HK-2 (cell line): ENCODE results near the gene BABAM1.

Source experiments
- DNase-seq: peaks from one replicate; pipeline ENCODE4 v3.0.0-alpha.2; 2018; ENCODE audit not compliant: unreplicated experiment

BABAM1 gene

DNA sequence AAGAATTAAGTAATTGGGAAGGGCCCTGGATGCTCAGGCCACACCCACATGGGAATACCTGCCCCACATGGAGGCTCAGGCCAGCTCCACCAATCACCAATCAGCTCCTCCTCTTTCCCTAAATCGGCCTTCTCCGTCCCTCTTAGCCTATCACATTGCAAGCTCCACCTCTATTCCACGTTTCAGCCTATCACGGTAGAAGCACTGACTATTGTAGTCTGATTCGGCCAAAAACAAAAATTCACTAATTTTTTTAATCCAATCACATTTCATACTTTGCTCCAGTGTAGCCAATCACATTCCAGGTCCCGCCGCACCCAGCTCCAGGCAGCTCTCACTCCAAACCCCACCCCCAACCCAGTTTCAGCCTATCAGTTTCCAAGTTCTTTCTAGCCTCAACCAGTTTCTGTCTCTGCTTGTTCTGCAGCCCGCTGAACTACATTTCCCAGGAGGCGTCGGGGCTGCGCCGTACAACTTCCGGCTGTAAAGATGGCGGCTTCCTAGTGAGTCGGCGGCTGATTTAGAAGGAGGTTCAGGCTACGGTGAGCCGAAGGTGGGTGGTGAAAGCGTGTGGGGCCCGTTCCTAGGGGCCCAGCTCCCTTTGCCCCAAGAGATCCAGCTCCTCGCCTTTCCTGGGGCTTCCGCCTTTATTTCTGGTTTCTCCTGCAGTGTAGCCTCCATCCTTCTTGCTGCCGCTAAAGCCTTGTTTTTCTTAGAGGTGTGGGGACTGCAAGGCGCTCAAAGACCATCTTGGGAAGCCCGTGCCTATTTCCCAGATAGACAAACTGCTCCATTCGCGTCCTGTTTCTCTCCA, at the start of gene BABAM1:
Gene BABAM1 (plus strand): TSS at position 469 of the 814 bp plus-strand sequence. CDS start 1,364 bp downstream, outside the sequence.
- peak; percentile 97 for DNase-seq

DNA sequence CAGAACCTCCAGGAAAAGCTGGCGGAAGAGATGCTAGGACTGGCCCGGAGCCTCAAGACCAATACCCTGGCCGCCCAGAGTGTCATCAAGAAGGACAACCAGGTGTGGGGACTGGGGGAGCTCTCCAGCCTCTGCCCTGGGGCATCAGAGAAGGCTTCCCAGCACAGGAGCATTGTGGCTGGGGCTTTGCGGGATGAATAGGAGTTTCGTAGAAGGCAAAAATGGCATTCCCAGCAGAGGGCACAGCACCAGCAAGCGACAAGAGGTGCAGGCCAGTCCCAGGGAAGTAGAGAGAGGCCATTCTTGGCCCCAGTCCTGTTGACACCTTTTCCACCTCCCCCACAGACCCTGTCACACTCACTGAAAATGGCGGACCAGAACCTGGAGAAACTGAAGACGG, 48.0 kb upstream of the BABAM1 start:
- no peak for DNase-seq

DNA sequence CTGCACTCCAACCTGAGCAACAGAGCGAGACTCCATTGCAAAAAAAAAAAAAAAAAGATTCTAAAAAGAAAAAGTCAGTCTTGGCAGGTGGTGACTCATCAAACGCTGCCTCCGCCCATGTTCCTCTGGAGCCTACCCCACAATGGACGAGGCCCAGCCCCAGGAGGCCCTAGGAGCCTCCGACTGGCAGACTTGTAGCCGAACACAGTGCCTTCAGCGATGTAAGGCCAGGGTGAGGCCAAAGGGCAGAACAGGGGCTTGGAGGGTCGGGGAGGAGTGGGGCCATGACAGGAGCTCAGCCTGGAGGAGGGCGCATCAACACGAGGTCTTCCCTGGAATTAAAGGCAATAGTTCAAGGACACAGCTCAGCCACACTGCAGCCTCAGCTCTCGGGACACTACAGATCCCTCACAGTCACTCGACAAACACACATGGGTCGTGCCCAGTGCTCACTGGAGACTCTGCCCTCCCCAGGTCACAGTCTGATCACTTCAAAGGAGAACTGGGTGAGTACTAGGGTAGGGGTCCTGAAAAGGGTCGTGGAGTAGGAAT, 47.0 kb upstream of the BABAM1 start:
- peak; percentile 71 for DNase-seq

DNA sequence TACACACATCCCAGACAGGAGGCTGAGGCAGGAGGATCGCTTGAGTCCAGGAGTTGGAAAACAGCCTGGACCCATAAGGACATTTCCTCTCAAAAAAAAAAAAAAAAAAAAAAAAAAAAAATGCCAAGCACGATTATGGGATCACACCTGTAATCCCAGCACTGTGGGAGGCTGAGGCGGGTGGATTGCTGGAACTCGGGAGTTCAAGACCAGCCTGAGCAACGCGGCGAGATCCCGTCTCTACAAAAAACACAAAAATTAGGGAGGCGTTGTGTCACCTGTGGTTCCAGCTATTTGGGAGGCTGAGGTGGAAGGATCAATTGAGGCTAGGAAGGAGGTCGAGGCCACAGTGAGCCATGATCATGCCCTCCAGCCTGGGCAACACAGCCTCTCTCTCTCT, 42.2 kb upstream of the BABAM1 start:
- DNase-seq = no peak

DNA sequence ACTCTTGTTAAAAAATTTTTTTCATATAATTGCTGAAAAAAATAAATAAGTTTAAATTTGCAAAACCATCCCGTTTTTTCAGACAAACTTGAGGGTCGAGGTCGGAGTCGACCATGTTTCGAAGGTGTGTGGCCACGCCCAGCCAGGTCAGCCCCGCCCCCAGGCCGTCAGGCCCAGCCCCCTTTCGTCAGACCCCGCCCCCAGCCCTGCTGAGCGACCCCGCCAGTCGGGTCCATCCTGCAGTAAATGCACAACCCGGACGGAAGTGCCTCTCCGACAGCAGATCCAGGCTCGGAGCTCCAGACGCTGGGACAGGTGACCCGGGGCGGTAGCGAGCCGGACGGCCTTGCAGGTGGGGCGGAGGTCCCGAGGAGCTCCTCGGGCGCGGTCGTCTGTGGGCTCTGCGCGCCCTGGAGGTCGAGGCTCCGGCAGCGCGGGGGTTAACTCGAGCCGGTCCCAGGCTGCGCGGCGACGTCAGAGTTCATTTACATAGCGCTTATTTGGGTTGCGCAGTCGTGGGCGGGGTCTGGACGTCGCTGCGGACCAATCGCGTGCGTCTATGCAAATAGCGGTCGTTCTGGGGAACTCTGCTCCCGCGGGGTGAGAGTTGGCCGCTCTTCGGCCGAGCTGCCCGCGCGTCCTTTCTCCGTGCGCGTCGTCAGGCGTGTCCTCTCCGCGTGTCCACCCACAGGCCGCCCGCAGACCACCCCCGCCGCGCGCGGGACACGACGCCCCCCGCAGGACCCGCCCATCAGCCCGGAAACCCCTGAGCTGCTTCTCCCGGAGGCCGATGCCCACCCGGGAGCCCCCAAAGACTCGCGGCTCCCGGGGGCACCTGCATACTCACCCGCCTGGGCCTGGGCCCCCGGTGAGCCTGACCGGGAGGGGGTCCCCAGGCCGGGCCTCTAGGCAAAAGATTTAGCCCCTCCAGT, 41.0 kb upstream of the BABAM1 start, which contains the start of gene OCEL1:
Gene OCEL1 (plus strand): TSS at position 225 of the 932 bp plus-strand sequence. CDS start 22 bp downstream, at position 247.
- peak; percentile 97 for DNase-seq

DNA sequence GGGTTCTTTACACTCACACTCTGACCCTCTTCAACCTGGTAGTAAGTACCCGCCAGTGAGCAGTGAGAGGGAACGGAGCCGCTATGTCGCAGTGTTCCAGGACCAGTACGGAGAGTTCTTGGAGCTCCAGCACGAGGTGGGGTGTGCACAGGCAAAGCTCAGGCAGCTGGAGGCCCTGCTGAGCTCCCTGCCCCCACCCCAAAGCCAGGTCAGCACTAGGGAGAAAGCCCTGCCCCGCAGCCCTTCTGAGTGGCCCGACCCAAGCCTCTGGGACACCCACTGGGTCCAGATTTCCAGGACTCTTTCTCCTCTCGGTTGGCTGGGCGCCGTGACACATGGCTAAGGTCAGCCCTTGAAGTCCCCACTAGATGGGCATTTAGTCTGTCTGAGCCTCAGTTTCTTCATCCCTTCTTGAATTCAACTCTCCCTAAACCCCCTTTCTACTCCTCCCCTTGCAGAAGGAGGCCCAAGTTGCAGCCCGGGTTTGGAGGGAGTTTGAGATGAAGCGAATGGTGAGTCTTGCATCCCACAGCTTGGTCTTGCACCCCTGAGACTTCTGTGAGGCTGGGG, 39.4 kb upstream of the BABAM1 start:
- no peak for DNase-seq

DNA sequence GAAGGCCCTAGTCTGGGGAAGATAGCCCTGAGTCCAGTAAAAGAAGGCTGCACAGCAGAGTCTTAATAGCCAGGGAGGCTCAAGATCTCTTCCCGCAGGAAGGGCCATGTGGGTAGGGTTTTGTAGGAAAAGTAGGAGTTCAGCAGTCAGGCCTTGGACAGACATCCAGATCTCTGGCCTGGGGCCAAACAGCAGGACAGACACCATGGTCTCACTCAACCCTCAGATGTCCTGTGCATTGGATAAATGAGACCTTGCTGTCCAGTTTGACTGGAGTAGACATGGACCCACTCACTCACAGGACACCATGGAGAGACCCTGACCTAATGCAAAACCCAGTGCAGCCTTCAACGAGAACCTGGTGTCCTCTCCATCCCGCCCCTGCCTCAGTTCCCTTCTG, 37.4 kb upstream of the BABAM1 start:
- DNase-seq = no peak

DNA sequence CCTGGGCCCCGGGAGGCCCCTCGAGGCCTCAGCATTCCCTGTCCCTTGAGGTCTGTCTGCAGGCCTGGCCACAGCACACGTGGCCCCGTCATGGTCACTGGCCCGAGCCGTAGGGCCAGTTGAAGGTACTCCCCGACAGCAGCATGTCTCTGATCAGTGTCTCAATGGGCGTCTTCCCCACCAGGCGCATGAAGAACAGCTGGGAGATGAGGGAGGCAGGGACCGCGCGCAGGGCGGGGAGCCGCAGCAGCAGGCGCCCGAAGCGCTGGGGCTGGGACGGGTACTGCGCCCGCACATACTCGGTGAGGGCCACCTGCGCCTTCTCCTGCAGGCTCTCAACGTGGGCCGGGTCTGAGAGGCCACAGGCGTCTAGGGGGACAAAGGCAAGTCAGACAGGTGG, 35.0 kb upstream of the BABAM1 start:
- DNase-seq = no peak

DNA sequence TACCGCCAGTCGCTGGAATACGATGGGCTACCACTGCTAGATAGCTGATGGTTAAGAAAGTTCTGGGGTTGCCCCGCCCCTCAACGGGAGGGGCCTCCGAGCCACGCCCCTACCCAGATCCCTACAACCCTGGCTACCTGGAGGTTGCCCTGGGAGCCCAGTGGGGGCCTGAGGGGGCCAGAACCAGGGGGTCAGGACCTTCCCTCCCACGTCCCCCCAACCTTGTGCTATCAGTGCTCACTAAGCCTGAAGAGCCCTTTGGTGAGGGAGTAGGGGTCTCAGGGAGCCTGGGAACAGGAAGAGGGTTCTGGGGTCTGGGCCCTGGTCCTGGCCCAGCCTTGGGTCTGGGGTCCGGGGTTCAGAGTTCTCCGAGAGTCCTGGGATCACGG, 32.3 kb upstream of the BABAM1 start:
- DNase-seq = peak; percentile 49

DNA sequence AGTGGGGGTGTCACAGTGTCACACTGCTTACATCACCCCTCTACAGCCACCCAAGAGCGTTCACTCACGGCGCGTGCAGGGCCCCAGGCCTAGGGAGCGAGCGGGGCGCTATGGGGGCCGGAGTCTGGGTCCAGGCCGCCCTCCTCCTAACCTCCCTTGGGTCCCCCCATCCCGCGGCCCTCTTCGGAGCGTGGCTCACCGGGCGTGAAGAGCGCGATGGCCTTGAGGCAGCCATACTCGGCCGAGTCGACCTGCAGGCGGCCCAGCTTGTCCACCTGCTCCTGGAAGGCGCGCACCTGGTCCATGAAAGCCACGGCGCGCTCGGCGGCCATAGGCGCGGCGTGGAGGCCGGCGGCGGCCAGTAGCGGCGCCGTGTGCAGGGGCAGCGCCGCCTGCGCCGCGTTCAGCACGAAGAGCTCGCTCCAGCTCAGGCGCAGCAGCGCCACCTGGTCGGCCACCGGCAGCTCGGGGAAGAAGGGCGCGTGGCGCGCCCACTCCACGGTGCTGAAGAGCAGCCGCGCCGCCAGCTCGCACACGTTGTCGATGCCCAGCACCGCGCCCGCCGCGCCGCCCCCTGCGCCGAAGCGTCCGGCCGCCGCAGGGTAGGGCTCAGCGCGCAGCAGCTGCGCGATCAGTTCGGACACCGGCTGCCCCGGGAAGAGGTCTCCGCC, 31.8 kb upstream of the BABAM1 start:
- no peak for DNase-seq

DNA sequence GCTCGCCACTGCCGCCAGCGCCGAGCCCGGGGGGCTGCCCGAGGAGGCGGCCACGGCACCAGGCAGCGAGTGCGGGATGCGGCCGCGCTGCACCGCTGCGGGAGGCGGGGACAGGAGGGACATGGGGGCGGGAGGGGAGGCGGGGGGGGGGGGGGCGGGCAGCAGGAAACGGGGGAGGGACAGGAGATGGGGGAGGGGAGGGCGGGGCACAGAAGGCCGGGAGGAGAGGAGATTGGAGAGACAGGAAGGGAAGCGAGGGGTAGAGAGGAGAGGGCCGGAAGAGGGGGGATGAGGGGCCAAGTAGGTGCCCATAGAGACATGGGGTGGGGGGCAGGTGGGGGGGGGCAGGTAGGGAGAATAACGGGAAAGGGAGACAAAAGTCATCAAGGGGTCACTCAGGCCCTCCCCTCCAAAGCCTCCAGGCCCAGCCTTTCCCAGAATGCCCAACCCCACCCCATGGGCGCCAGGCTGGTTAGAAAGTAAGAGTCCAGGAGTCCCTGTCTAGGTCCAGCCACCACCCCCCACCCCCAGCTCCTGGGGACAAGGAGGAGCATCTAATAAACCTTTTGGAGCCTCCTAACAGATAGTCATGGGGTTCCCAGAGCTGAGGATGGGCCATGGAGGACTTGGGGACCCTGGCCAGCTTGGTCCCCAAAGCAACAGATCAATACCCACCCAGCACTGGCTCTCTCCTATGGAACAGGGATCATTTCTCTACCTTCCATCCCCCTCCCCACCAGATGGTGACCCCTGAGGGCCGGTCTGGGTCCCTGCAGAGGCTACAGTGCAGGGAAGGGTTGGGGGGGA, 31.1 kb upstream of the BABAM1 start:
- peak; percentile 66 for DNase-seq

DNA sequence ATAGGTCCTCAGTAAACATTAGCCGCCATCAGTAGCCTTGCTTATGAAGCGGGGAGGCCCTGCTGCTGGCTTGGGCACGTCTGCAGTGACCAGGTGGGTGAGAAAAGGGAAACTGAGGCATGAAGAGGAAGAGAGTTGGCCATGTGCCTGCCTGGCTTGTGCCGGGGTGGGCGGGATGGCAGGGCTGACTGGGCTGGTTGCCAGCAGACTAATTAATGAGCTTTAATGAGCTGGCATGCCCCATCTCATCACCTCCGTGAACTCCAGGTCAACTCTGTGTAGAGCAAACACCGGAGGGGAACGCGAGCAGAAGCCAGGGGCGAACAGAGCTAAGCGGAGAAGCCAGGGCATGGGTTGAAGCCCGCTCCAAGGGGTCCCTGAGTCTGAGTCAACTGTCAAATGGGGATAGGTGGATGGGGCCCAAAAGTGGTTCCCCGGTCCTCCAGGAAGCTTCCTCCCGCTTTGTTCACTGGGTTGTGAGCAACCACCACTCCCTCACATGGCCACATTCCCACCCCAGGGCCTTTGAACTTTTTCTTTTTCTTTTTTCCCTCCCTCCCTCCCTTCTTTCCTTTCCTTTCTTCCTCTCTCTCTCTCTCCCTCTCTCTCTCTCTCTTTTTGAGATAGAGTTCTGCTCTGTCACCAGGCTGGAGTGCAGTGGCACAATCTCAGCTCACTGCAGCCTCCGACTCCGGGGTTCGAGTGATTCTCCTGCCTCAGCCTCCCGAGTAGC, 30.3 kb upstream of the BABAM1 start:
- DNase-seq = no peak

DNA sequence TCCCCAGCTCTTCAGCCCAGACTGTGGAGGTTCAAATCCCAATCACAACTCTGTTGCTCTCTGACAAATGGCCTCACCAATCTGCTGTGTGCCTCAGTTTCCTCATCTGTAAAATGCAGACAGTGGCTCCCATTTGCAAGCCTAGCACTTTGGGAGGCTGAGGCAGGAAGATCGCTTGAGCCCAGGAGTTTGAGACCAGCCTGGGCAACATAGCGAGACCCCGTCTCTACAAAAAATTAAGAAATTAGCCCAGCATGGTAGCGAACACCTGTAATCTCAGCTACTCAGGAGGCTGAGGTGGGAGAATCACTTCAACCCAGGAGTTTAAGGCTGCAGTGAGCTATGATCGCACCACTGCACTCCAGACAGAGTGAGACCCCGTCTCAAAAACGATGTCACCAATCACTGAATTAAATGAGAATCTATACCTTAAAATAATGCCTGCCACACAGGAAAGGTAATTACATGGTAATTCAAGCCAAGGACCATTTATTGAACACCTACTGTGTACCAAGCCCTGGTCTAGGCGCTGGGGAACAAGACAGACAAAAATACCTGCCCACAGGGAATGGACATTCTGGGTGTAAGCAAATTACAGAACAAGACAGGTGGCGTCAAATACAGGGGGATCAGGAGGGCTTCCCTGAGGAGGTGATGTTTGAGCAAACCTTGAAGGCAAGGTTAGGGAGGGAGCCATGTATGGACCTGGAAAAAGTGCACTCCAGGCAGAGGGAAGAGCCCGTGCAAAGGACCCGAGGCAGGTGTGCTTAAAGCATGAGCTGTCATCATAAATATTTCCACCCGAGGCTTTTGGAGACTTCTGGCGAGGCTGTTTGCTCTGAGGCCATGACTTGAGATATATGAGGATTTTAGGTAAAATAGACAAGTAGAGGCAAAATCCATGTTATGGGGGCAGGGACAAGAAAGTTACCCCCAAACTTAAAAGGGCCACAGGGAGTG, 29.2 kb upstream of the BABAM1 start:
- no peak for DNase-seq

DNA sequence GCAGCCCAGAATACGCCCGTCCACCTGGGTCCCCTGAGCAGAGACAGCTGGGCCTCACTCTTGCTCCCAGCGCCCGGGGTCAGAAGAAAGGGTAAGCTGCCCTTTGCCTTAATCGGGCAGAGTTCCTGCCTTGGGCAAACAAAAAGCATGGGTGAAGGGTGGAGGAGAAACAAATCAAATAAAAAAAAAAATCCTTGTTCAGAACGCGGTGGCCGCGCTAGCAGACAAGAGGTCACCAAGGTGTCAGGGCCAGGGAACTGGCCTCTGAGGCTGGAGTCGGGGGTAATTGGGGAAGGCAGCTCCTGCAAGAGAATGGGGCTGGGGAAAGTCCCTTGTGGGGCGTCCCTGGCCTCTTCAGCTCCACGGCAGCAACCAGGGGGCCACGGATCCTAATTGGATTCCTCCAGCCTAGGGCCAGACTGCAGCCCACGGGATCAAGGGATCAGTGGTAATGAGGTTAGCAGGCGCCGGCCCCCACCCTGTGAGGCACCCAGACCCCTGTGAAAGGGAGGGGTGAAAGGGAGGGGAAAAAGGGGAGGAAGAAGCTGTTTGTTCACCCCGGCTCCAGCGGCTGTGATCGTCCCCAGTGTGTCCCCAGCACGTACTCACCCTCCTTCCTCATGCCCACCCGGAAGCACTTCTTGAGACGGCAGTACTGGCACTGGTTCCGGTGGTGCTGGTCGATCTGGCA, 27.0 kb upstream of the BABAM1 start:
- no peak for DNase-seq

DNA sequence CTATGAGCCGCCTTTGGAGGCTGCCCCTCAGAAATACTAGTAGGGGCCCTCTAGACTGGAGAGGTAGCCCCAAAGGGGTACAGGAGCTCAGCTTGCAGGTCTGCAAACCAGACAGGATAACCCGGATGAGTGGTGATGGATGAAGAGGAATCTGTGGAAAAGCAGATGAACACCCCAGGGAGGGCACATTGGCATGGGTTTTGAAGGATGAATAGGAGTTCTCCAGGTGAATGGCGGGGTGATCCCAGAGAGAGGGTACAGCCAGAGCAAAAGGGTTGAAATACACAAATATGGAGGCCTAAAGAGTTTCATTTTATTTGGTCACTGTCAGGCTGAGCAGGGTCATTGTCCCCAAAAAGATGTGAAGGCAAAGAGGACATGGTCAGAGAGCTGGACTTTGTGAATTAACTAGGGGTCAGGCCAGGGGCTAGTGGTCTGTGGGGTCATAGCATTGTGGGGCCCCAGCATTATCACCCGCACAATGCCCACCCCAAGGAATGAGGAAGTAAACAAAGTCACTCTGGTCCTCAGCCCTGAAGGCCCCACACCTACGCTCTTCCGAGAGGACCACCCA, 26.3 kb upstream of the BABAM1 start:
- no peak for DNase-seq

DNA sequence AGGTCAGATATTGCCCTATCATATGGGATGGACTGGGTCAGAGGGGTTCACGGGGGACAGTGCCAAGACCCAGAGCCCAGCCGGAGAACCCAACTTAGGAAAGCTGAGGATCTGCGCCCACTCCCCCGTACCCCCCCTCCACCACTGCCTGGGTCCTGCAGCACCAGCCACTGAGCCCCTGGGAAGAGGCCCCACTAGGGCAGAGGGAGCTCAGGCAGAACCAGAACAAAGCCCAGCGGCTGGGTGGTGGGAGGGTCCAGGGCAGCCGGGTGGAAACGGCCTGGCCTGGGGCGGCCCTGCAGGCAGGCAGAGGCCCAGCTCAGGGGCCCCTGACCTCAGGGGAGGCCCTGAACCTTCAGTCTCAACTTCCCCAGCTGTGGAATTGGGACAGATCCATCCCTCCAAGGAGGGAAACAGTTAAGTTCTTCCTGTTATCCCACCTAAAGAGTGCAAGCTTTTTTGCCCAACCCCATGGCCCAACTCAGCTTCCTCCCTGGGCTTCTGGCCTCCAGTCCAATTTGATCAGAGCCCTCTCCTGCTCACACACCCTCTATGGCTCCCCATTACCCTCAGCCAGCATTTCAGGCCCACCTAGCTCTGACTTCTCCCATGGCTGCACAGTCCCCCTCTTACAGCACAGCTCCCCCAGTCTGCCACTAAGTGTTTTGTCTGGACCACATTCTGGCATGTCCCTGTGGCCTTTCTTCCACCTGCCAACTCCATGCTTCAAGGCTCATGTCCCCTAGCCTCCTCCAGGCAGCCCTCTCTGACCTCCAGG, 24.6 kb upstream of the BABAM1 start:
- no peak for DNase-seq
